ENCODE data around the gene MGAT4C.
"Not testable (repeated sequence)": the region's sequence is repeated elsewhere in the genome, so short reads cannot be mapped to it uniquely, and the experiment has no call there.

Gene MGAT4C

GRCh38 chr12:86228656-86229055, 27.5 kb downstream of the MGAT4C start:
- DNase-seq = no peak

GRCh38 chr12:86226481-86226880, 29.7 kb downstream of the MGAT4C start:
- no peak for DNase-seq

- DNase-seq = no peak
These were observed 39.6 kb downstream of the MGAT4C start for GRCh38 chr12:86216591-86216990.

GRCh38 chr12:86213012-86213411, 43.2 kb downstream of the MGAT4C start:
- DNase-seq = no peak

GRCh38 chr12:86198696-86199444, 57.3 kb downstream of the MGAT4C start:
- DNase-seq = no peak

GRCh38 chr12:86196465-86196864, 59.7 kb downstream of the MGAT4C start:
- no peak for DNase-seq

- DNase-seq = no peak
These were observed 61.5 kb downstream of the MGAT4C start for GRCh38 chr12:86194721-86195120.

- no peak for DNase-seq
These were observed 62.3 kb downstream of the MGAT4C start for GRCh38 chr12:86193931-86194330.

- DNase-seq = no peak
These were observed 68.0 kb downstream of the MGAT4C start for GRCh38 chr12:86188226-86188625.

- DNase-seq = no peak
These were observed 69.7 kb downstream of the MGAT4C start for GRCh38 chr12:86186449-86186848.

- no peak for DNase-seq
These were observed 76.3 kb downstream of the MGAT4C start for GRCh38 chr12:86179855-86180254.

GRCh38 chr12:86174188-86174587, 82.0 kb downstream of the MGAT4C start:
- DNase-seq = no peak

- no peak for DNase-seq
These were observed 83.2 kb downstream of the MGAT4C start for GRCh38 chr12:86172913-86173443.

GRCh38 chr12:86170051-86170450, 86.1 kb downstream of the MGAT4C start:
- no peak for DNase-seq

GRCh38 chr12:86158956-86159355, 97.2 kb downstream of the MGAT4C start:
- no peak for DNase-seq

- DNase-seq = no peak
These were observed 101.6 kb downstream of the MGAT4C start for GRCh38 chr12:86154620-86155019.

GRCh38 chr12:86148612-86149011, 107.6 kb downstream of the MGAT4C start:
- no peak for DNase-seq

- no peak for DNase-seq
These were observed 108.1 kb downstream of the MGAT4C start for GRCh38 chr12:86148071-86148470.

GRCh38 chr12:86145156-86145555, 111.0 kb downstream of the MGAT4C start:
- no peak for DNase-seq

- DNase-seq = no peak
These were observed 113.0 kb downstream of the MGAT4C start for GRCh38 chr12:86143162-86143561.

- no peak for DNase-seq
These were observed 116.5 kb downstream of the MGAT4C start for GRCh38 chr12:86139671-86140070.

- no peak for DNase-seq
These were observed 117.4 kb downstream of the MGAT4C start for GRCh38 chr12:86138770-86139169.

- DNase-seq = no peak
These were observed 118.3 kb downstream of the MGAT4C start for GRCh38 chr12:86137936-86138335.

- no peak for DNase-seq
These were observed 121.6 kb downstream of the MGAT4C start for GRCh38 chr12:86134561-86134960.

- DNase-seq = not testable (repeated sequence)
These were observed 129.3 kb downstream of the MGAT4C start for GRCh38 chr12:86126900-86127299.
